Peyer's patch (tissue), 4 donors: Measurements from ENCODE around the gene BATF3.

Experiments used
- CTCF ChIP-seq, 6 experiments: fragments of 450-650 bp in 4 of 6; fragments of 200-600 bp in 2 of 6; sonication (generic) in 1 of 6; IDR thresholded peaks; one replicate each; pipeline ENCODE4 v1.5.1; 2017 to 2019; ENCODE audit warnings: antibody characterized with exemption in 6 of 6, mild to moderate bottlenecking in 3 of 6, moderate library complexity in 1 of 6
- POLR2A ChIP-seq, 2 donors: fragments of 450-650 bp; IDR thresholded peaks; one replicate each; pipeline ENCODE4 v1.5.1; 2017; ENCODE audit warnings: antibody characterized with exemption in 2 of 2, mild to moderate bottlenecking in 2 of 2, moderate library complexity in 2 of 2

- TF ChIP-seq CTCF (IDR thresholded peaks at IDR 0.05) (no peak), POLR2A (IDR thresholded peaks at IDR 0.05) (no peak)
These were observed 33.4 kb downstream of the BATF3 start for GRCh38 chr1:212666116-212666775.
